Fibroblast of the conjunctiva (primary cell): ENCODE measurements around the gene RAD23B.

ENCODE experiments used
- DNase-seq: peaks from one replicate; pipeline ENCODE4 v3.0.0-alpha.2; 2010; ENCODE audit warnings: low read depth

The RAD23B gene

DNA sequence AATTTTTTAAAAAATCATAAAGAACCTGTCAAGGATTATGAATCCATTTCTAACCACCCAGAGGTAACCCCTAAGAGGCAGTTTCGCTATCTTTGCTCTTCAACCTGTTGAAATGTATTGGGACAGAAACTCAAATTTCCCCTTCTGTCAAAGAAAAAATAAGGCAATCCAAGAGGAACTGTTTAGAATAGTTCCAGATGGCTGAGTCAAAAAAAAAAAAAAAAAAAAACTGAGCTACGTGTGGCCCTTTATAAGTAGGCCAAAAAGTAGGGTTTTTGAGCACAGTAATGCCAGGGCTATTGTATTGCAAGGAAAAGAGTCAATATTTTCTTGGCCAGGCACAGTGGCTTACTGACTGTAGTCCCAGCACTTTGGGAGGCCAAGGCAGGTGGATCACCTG, 94.9 kb downstream of the RAD23B start:
- DNase-seq, result no peak
